ENCODE measurements around the gene C19orf81. TPM values are rescaled to one million over a fixed set of nuclear protein-coding genes. Genes with fewer than 3 reads are reported as not detected.

Gene C19orf81
- polyA plus RNA-seq, 3 donors = not detected

- TF ChIP-seq CTCF (IDR thresholded peaks at IDR 0.05) = no peak
- no peak overlapping the region for H3K4me3 ChIP-seq (replicated peaks in 1 of 3; ENCODE audit: low read depth in 2 of 3, low read length in 3 of 3)
- no peak overlapping the region for H3K4me2 ChIP-seq (replicated peaks; ENCODE audit: extremely low read depth, low read length, poor library complexity, severe bottlenecking)
- Mint-ChIP-seq H3K9me3 (peaks cover 8 to 40% (median 21%) of the 10 kb centered on the region in 7 donors), H3K4me1 (peaks cover 14% of the 10 kb centered on the region), H3K27me3 (ENCODE audit: low read depth in 3 of 3) (peaks cover 53 to 87% (median 69%) of the 10 kb centered on the region in 3 donors), H3K36me3 (peaks cover 0 to 4% of the 10 kb centered on the region in 2 donors), H3K4me3 (peak overlapping the region in 1 of 2 donors; percentile 3), H3K27ac (no peak overlapping the region)
- peaks cover 28 to 45% of the 10 kb centered on the region in 2 donors for H3K27me3 ChIP-seq (ENCODE audit: control insufficient read depth in 2 of 2, insufficient read depth in 2 of 2, low read length in 2 of 2)
- DNase-seq = no peak
- H3K9ac ChIP-seq (ENCODE audit: insufficient read depth, low read length, poor library complexity, severe bottlenecking) = no peak overlapping the region
- H3K27ac ChIP-seq (ENCODE audit: low read depth in 1 of 2, low read length in 2 of 2) = no peak overlapping the region
- H3K36me3 ChIP-seq (replicated peaks in 1 of 2; ENCODE audit: control insufficient read depth in 1 of 2, insufficient read depth in 2 of 2, low read length in 2 of 2) = no peaks in the 10 kb centered on the region
- H3K9me3 ChIP-seq (replicated peaks in 1 of 2; ENCODE audit: control insufficient read depth in 1 of 2, insufficient read depth in 1 of 2, low read length in 2 of 2) = peaks cover 10 to 13% of the 10 kb centered on the region in 2 donors
- H3K4me1 ChIP-seq (ENCODE audit: control insufficient read depth in 1 of 2, insufficient read depth in 2 of 2, low read length in 2 of 2) = peaks cover 12 to 15% of the 10 kb centered on the region in 2 donors
- no peak overlapping the region for H2AFZ ChIP-seq (ENCODE audit: insufficient read depth, low read depth, low read length, poor library complexity, severe bottlenecking)
- H3K79me2 ChIP-seq (ENCODE audit: insufficient read depth, low read length) = no peaks in the 10 kb centered on the region
- intact Hi-C loops (cut with micrococcal nuclease) = loop anchor here in 1 of 2 donors (10.0 kb wide), 1 partner anchor 122 kb away; no protein-coding TSS in a partner anchor
- no peaks in the 10 kb centered on the region for H4K20me1 ChIP-seq (ENCODE audit: insufficient read depth, low read length)
- WGBS (ENCODE audit: insufficient coverage) = 57% methylated on average over 4 of the region's 16 CpGs
These were observed 13.6 kb downstream of the C19orf81 start for GRCh38 chr19:50662651-50663481.

- H3K27ac ChIP-seq (ENCODE audit: low read depth in 1 of 2, low read length in 2 of 2) = no peak overlapping the region
- no peaks in the 10 kb centered on the region for H3K79me2 ChIP-seq (ENCODE audit: insufficient read depth, low read length)
- H3K4me2 ChIP-seq (replicated peaks; ENCODE audit: extremely low read depth, low read length, poor library complexity, severe bottlenecking) = no peak overlapping the region
- no peak for TF ChIP-seq CTCF (IDR thresholded peaks at IDR 0.05)
- H3K36me3 ChIP-seq (replicated peaks in 1 of 2; ENCODE audit: control insufficient read depth in 1 of 2, insufficient read depth in 2 of 2, low read length in 2 of 2) = no peaks in the 10 kb centered on the region
- H3K9ac ChIP-seq (ENCODE audit: insufficient read depth, low read length, poor library complexity, severe bottlenecking) = no peak overlapping the region
- Mint-ChIP-seq H3K27ac (no peak overlapping the region), H3K4me1 (peaks cover 9% of the 10 kb centered on the region), H3K9me3 (peaks cover 2 to 34% (median 15%) of the 10 kb centered on the region in 7 donors), H3K36me3 (no peaks in the 10 kb centered on the region), H3K27me3 (ENCODE audit: low read depth in 3 of 3) (peaks cover 47 to 86% (median 63%) of the 10 kb centered on the region in 3 donors), H3K4me3 (peak overlapping the region in 1 of 2 donors; percentile 3)
- H3K4me1 ChIP-seq (ENCODE audit: control insufficient read depth in 1 of 2, insufficient read depth in 2 of 2, low read length in 2 of 2) = peaks cover 7 to 9% of the 10 kb centered on the region in 2 donors
- H3K4me3 ChIP-seq (replicated peaks in 1 of 3; ENCODE audit: low read depth in 2 of 3, low read length in 3 of 3) = no peak overlapping the region
- intact Hi-C loops (cut with micrococcal nuclease) = loop anchor here in 1 of 2 donors (10.0 kb wide), 1 partner anchor 121 kb away; no protein-coding TSS in a partner anchor
- no CpG with 5 or more reads among the region's 1 CpG for WGBS (ENCODE audit: insufficient coverage)
- H4K20me1 ChIP-seq (ENCODE audit: insufficient read depth, low read length) = no peaks in the 10 kb centered on the region
- peaks cover 27 to 40% of the 10 kb centered on the region in 2 donors for H3K27me3 ChIP-seq (ENCODE audit: control insufficient read depth in 2 of 2, insufficient read depth in 2 of 2, low read length in 2 of 2)
- H2AFZ ChIP-seq (ENCODE audit: insufficient read depth, low read depth, low read length, poor library complexity, severe bottlenecking) = no peak overlapping the region
- H3K9me3 ChIP-seq (replicated peaks in 1 of 2; ENCODE audit: control insufficient read depth in 1 of 2, insufficient read depth in 1 of 2, low read length in 2 of 2) = peaks cover 5 to 8% of the 10 kb centered on the region in 2 donors
- no peak for DNase-seq
These were observed 14.2 kb downstream of the C19orf81 start for GRCh38 chr19:50663482-50663790.

All from CD14-positive monocyte (primary cell).